CD1c-positive myeloid dendritic cell (primary cell): Measurements from ENCODE around the gene CRTC3.
"Not testable (repeated sequence)": the region's sequence is repeated elsewhere in the genome, so short reads cannot be mapped to it uniquely, and the experiment has no call there.

Experiments
- DNase-seq: peaks from one replicate; pipeline ENCODE4 v3.0.0-alpha.2; 2016; ENCODE audit errors: extremely low spot score

Gene CRTC3

GRCh38 chr15:90523373-90523772 is 6.3 kb upstream of the CRTC3 start:
- no peak for DNase-seq

- DNase-seq: not testable (repeated sequence)
These were observed 5.5 kb upstream of the CRTC3 start for GRCh38 chr15:90524018-90524803.

- no peak for DNase-seq
These were observed 732 bp upstream of the CRTC3 start for GRCh38 chr15:90529011-90529370.

DNA sequence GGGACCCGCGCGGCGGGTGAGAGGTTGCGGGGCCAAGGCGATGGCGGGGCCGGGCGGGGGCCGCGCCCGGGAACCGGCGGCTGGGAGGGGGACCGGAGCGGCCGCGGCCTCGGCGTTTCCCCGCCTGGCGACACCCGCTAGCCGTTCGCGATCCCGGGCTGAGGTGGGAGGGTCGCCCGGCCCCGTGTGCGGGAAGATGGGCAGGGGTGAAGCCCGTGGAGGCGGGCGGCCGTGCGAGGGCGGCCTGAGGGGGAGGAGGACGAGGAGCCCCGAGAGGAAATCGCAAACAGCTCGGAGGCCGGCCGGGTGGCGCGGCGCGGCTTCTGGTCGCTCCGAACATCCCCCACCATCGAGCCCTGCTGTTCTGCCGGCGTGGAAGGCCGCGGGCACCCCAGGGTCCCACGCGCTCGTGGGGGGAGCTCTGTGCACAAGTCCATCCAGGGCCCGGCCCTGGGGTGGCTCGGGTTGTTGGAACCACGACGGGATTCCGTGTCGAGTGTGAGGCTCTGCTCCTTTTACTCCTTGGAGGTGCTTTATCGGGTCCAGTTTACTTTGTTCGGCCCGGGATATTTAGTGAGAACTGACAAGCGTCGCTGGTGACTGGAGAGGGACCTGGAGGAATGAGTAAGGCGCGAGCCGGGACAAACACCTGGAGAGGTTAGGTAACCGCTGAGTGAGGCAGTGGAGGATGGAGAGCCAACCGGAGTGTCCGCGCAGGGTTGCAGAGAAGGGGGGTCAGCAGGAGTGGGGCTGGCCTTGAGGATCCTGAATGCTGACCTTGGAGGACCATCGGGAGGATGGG is 728 bp downstream of the CRTC3 start:
- peak; percentile 48 for DNase-seq

GRCh38 chr15:90531147-90531546 is 1.4 kb downstream of the CRTC3 start:
- DNase-seq: no peak

DNA sequence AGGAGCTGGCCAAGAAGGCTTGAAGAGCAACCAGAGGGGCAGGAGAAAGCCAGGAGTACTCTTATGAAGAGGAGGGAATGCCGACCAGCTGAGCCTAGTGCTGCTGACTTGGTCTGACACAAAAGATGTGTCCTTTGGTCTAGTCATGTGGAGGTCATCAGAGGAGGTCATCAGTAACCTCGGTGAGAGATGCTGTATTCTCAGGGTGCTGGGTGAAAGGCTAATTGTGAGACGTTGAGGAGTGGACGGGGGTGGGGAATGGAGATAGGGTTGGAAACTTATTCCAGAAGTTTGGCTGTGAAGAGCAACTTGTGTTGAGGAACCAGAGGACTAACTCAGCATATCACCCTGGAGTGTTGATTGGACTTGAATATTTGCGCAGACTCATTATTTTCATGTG is 5.5 kb downstream of the CRTC3 start:
- no peak for DNase-seq

DNA sequence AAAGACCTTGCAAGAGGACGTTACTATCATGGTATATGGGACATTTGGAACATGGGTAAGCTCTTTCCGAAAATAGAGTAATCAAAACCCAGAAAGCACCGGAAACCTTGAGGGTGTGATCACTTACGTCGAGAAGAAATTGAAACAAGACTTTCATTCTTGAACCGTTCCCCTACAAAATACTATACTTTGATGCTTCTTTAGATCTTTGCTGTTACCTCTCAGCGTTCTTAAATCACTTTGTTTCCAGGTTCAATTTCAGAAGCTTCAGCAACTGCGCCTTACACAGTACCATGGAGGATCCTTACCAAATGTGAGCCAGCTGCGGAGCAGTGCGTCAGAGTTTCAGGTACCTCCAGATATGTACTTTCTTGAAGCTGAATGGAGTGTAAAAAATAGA is 10.1 kb downstream of the CRTC3 start:
- no peak for DNase-seq

DNA sequence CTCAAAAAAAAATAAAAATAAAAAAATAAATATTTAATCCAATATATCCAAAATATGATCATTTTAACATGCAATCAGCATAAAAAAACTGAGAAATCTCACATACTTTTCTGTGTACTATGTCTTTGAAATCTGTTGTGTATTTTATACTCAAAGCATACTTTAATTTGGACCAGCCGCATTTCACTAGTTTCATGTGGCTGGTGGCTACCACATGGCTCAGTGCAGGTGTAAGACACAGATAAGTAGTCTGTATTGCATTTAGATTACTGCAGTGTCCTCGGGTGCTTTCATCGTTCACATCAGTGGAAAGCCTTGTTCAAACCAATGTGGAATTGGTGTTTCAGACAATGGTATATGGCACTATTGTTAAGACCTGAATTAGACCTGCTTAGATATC is 11.0 kb downstream of the CRTC3 start:
- DNase-seq: no peak

DNA sequence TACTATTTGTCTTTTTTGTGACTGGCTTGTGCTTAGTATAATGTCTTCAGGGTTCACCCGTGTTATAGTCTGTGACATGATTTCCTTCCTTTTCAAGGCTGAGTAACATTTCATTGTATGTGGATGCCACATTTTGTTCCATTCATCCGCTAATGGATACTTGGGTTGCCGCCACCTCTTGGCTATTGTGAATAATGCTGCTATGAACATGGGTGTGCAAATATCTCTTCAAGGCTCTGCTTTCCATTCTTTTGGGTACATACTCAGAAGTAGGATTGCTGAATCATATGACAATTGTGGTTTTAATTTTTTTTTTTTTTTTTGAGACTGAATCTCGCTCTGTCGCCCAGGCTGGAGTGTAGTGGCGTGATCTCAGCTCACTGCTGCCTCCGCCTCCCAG is 15.4 kb downstream of the CRTC3 start:
- no peak for DNase-seq

- DNase-seq: no peak
These were observed 17.8 kb downstream of the CRTC3 start for GRCh38 chr15:90547540-90547939.

- peak; percentile 69 for DNase-seq
These were observed 21.2 kb downstream of the CRTC3 start for GRCh38 chr15:90550919-90551318.

- DNase-seq: no peak
These were observed 22.6 kb downstream of the CRTC3 start for GRCh38 chr15:90552162-90552928.

DNA sequence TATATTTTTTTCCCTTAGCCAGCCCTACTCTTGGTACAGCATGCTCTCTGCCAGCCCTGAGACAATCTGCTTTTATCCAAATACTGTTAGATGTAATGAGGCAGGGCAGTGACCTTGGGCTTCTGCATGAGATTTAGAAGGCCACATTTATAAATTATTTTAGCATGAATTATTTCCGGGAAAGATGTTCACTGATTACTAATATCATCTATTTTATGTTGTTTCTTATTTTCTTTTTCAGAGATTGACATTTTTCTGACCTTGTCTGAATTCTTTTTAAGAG is 23.1 kb downstream of the CRTC3 start:
- no peak for DNase-seq

DNA sequence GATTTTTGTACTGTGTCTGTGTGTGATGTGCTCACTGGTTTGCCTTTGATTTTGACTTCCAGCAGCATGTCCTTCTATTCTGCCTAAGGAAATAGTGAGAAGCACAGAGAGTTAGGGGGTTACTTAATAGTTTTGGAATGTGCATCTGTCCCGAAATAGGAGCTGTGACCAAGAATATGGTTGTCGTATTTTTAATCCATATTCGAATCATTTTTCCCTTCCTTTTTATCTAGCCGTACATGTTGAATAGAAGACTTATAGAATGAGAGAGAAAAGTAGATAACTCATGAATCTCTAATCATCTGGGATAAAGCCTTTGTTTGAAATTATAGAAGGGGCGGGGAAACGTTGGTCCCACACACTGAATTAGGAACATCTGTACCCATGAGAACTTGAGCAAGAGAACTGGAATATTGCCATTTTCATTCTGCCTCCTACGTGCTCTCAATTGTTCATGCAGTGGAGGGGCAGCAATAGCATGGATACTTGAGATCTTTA is 23.6 kb downstream of the CRTC3 start:
- DNase-seq: peak; percentile 41

- no peak for DNase-seq
These were observed 27.7 kb downstream of the CRTC3 start for GRCh38 chr15:90557186-90558084.

GRCh38 chr15:90558171-90558573 is 28.4 kb downstream of the CRTC3 start:
- DNase-seq: peak; percentile 57

GRCh38 chr15:90559119-90559518 is 29.4 kb downstream of the CRTC3 start:
- no peak for DNase-seq

GRCh38 chr15:90560229-90560776 is 30.6 kb downstream of the CRTC3 start:
- DNase-seq: no peak

DNA sequence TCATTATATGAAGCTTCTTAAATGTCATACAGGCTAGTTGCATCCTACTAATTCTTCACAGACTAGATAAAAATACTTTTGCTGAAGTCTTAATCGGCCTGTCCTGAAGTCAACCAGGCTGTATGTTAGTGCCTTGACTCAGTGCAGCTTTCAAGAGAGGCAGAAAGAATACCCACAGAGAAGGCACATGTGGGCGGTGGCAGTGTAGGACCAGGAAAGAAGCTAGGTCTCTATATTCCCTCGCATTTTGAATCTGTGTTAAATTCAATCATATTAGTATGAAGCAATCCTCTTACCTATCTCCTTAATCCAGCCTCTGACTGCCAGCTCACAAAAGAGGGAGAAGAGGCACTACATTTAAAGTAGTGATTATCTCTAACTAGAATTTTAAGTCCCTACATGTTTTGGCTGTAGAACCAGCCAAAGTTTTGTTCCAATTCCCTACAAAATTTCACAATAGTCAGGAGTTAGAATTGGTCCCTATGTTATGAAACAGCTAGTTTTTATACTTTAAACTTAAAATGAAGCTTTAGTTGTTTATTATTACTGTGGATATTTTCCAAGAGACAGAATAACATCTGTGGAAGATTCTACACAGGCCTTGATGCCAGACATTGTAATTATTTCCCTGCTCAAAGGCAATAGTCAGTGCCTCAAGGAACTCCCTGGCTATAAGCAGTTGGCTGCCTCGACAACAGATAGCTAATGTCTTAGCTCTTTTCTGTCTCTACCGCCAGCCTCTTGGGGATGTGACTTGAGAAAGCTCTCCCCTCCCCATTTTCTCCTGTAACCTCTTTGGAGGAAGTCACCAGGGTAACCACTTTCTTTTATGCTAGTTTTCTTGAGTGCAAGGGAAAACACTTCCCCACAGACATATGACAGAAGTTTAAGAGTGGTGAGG is 31.9 kb downstream of the CRTC3 start:
- peak; percentile 73 for DNase-seq

DNA sequence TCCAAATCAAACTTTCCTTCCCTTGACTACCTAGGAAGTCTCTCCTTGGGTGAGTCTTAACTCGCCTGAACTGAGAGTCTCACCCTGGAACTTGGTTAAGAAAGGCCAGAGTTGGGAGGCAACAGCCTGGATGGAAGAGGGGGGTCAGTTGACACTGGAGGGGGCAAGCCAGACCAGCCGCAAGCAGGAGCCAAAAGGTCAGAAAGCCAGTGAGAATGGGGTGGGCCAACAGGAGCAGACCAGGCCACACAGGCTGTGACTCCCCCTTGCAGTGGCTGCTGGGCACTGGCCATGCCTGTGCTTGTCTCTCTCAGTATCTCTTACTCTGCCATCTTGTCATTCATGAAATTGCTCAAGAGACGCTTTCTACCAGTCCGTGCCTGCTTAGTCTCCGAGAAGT is 32.9 kb downstream of the CRTC3 start:
- no peak for DNase-seq
